Measurements from ENCODE around the gene DLGAP1.

DLGAP1 gene

GRCh38 chr18:4286256-4286655, 168.9 kb downstream of the DLGAP1 start:
- no peak for DNase-seq (ENCODE audit: low read depth)

- DNase-seq (ENCODE audit: low read depth), result no peak
Measured at GRCh38 chr18:4285525-4285924, 169.6 kb downstream of the DLGAP1 start.

- DNase-seq (ENCODE audit: low read depth), result no peak
Measured at GRCh38 chr18:4284528-4284927, 170.6 kb downstream of the DLGAP1 start.

GRCh38 chr18:4283746-4284291, 171.3 kb downstream of the DLGAP1 start:
- DNase-seq (ENCODE audit: low read depth), result no peak

- no peak for DNase-seq (ENCODE audit: low read depth)
Measured at GRCh38 chr18:4282954-4283353, 172.2 kb downstream of the DLGAP1 start.

- DNase-seq (ENCODE audit: low read depth), result no peak
Measured at GRCh38 chr18:4276953-4277585, 178.0 kb downstream of the DLGAP1 start.

GRCh38 chr18:4271952-4272351, 183.2 kb downstream of the DLGAP1 start:
- DNase-seq (ENCODE audit: low read depth), result no peak

GRCh38 chr18:4270988-4271387, 184.1 kb downstream of the DLGAP1 start:
- DNase-seq (ENCODE audit: low read depth), result no peak

GRCh38 chr18:4270016-4270415, 185.1 kb downstream of the DLGAP1 start:
- no peak for DNase-seq (ENCODE audit: low read depth)

- DNase-seq (ENCODE audit: low read depth), result no peak
Measured at GRCh38 chr18:4267641-4268040, 187.5 kb downstream of the DLGAP1 start.

GRCh38 chr18:4264347-4264791, 190.7 kb downstream of the DLGAP1 start:
- DNase-seq (ENCODE audit: low read depth), result no peak

GRCh38 chr18:4260107-4260506, 195.0 kb downstream of the DLGAP1 start:
- DNase-seq (ENCODE audit: low read depth), result no peak

- DNase-seq (ENCODE audit: low read depth), result no peak
Measured at GRCh38 chr18:4256766-4257417, 198.2 kb downstream of the DLGAP1 start.

- DNase-seq (ENCODE audit: low read depth), result no peak
Measured at GRCh38 chr18:4254840-4255239, 200.3 kb downstream of the DLGAP1 start.

- no peak for DNase-seq (ENCODE audit: low read depth)
Measured at GRCh38 chr18:4252829-4253228, 202.3 kb downstream of the DLGAP1 start.

- no peak for DNase-seq (ENCODE audit: low read depth)
Measured at GRCh38 chr18:4251873-4252272, 203.2 kb downstream of the DLGAP1 start.

- DNase-seq (ENCODE audit: low read depth), result no peak
Measured at GRCh38 chr18:4251206-4251605, 203.9 kb downstream of the DLGAP1 start.

- DNase-seq (ENCODE audit: low read depth), result no peak
Measured at GRCh38 chr18:4250141-4250540, 205.0 kb downstream of the DLGAP1 start.

- no peak for DNase-seq (ENCODE audit: low read depth)
Measured at GRCh38 chr18:4248686-4249085, 206.4 kb downstream of the DLGAP1 start.

GRCh38 chr18:4246374-4246773, 208.7 kb downstream of the DLGAP1 start:
- no peak for DNase-seq (ENCODE audit: low read depth)

- DNase-seq (ENCODE audit: low read depth), result no peak
Measured at GRCh38 chr18:4245456-4245855, 209.7 kb downstream of the DLGAP1 start.

GRCh38 chr18:4242431-4243161, 212.5 kb downstream of the DLGAP1 start:
- no peak for DNase-seq (ENCODE audit: low read depth)

GRCh38 chr18:4241090-4241617, 214.0 kb downstream of the DLGAP1 start:
- DNase-seq (ENCODE audit: low read depth), result no peak

All from GM04504 (cell line).